PFSK-1 (cell line): ENCODE measurements around the gene PTPN4.

Experiments
- FOXP2 ChIP-seq: optimal IDR thresholded peaks from 2 replicates; pipeline ENCODE3; 2011; ENCODE audit warnings: borderline replicate concordance, control low read depth, inconsistent platforms; ENCODE audit not compliant: insufficient read depth; ENCODE audit errors: extremely low read length, extremely low read depth
- POLR2AphosphoS5 ChIP-seq: IDR thresholded peaks from 2 replicates; pipeline ENCODE4 v1.6.1; 2012; ENCODE audit warnings: low read depth, mild to moderate bottlenecking, control low read depth, low read length, moderate library complexity
- REST ChIP-seq, 2 experiments: IDR thresholded peaks; 2 replicates each; pipeline versions ENCODE4 v1.6.1 to v1.8.0; 2011 to 2012; ENCODE audit warnings: low read depth in 2 of 2, low read length in 2 of 2, control low read depth in 1 of 2, inconsistent platforms in 1 of 2, mild to moderate bottlenecking in 1 of 2, moderate library complexity in 1 of 2; ENCODE audit not compliant: insufficient read depth in 1 of 2
- SIN3A ChIP-seq: IDR thresholded peaks from 2 replicates; pipeline ENCODE4 v1.6.1; 2012; ENCODE audit warnings: mild to moderate bottlenecking, low read length, moderate library complexity, borderline replicate concordance; ENCODE audit not compliant: insufficient read depth
- TAF1 ChIP-seq: IDR thresholded peaks from 2 replicates; pipeline ENCODE4 v1.6.1; 2012; ENCODE audit warnings: low read length, control low read depth, borderline replicate concordance; ENCODE audit not compliant: insufficient read depth

PTPN4 gene

GRCh38 chr2:119996148-119996547 is 236.4 kb downstream of the PTPN4 start:
- TF ChIP-seq POLR2AphosphoS5, result no peak
- no peak for TF ChIP-seq REST (IDR thresholded peaks at IDR 0.05; ENCODE audit: insufficient read depth in 1 of 2, low read depth in 2 of 2, low read length in 2 of 2)
- no peak for TF ChIP-seq SIN3A
- TF ChIP-seq FOXP2, result no peak
- TF ChIP-seq TAF1, result no peak

GRCh38 chr2:120001471-120001870 is 241.7 kb downstream of the PTPN4 start:
- TF ChIP-seq POLR2AphosphoS5 (no peak), REST (IDR thresholded peaks at IDR 0.05; ENCODE audit: insufficient read depth in 1 of 2, low read depth in 2 of 2, low read length in 2 of 2) (no peak), FOXP2 (no peak), TAF1 (no peak), SIN3A (no peak)

GRCh38 chr2:120004254-120004653 is 244.5 kb downstream of the PTPN4 start:
- TF ChIP-seq SIN3A (no peak), REST (IDR thresholded peaks at IDR 0.05; ENCODE audit: insufficient read depth in 1 of 2, low read depth in 2 of 2, low read length in 2 of 2) (no peak), TAF1 (no peak), POLR2AphosphoS5 (no peak), FOXP2 (no peak)

- TF ChIP-seq REST (IDR thresholded peaks at IDR 0.05; ENCODE audit: insufficient read depth in 1 of 2, low read depth in 2 of 2, low read length in 2 of 2) (no peak), POLR2AphosphoS5 (no peak), SIN3A (no peak), FOXP2 (no peak), TAF1 (no peak)
Observed at GRCh38 chr2:120005834-120006521, 246.3 kb downstream of the PTPN4 start.

GRCh38 chr2:120007851-120008250 is 248.1 kb downstream of the PTPN4 start:
- TF ChIP-seq SIN3A (no peak), REST (IDR thresholded peaks at IDR 0.05; ENCODE audit: insufficient read depth in 1 of 2, low read depth in 2 of 2, low read length in 2 of 2) (no peak), FOXP2 (no peak), POLR2AphosphoS5 (no peak)
